Muscle layer of colon (tissue), 2 donors: ENCODE results near the gene FSIP1.
A peak's percentile ranks its signal among the peaks of the same experiment; 100 is the strongest.

ENCODE experiments used
- H3K27ac ChIP-seq: one replicate; pipeline ENCODE4 v1.7.0; 2013; ENCODE audit warnings: low read depth, mild to moderate bottlenecking, low read length, moderate library complexity
- H3K27me3 ChIP-seq, 2 donors: one replicate each; pipeline ENCODE4 v1.7.0; 2013; ENCODE audit warnings: low read length in 2 of 2, mild to moderate bottlenecking in 2 of 2; ENCODE audit not compliant: insufficient read depth in 2 of 2, control insufficient read depth in 1 of 2
- H3K36me3 ChIP-seq: one replicate; pipeline ENCODE4 v1.7.0; 2013; ENCODE audit warnings: mild to moderate bottlenecking, low read length; ENCODE audit not compliant: insufficient read depth
- H3K4me1 ChIP-seq: one replicate; pipeline ENCODE4 v1.7.0; 2013; ENCODE audit warnings: mild to moderate bottlenecking, low read length; ENCODE audit not compliant: insufficient read depth
- H3K4me3 ChIP-seq, 2 donors: one replicate each; pipeline ENCODE4 v1.7.0; 2013; ENCODE audit warnings: low read length in 2 of 2, low read depth in 1 of 2, mild to moderate bottlenecking in 1 of 2, moderate library complexity in 1 of 2
- H3K9ac ChIP-seq: one replicate; pipeline ENCODE4 v1.7.0; 2013; ENCODE audit warnings: low read length
- H3K9me3 ChIP-seq: one replicate; pipeline ENCODE4 v1.7.0; 2013; ENCODE audit warnings: mild to moderate bottlenecking, low read length
- donor health status: abdominal sarcoma.
- donor health status: Adenocarcinoma of cecum.

The FSIP1 gene

DNA sequence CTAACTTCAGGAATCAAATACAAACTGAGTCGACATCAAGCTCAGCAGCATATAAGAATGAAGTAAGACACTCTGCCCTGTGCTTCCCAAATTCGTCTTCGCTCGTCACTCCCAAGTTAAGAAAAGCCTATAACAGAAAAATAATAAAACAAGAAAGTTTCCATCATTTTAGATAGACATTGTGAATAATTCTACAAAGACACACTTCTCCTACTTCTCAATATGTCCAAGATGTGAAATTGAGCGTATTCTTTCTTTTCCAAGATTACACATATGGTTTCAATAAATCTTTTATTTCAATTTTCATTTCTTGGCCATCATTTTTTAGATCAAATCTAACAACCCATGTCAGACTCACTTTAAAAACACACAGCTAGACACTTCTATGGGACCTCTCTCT is 85.1 kb downstream of the FSIP1 start:
- Histone ChIP-seq H3K36me3 (no peaks in the 10 kb centered on the region), H3K27me3 (no peaks in the 10 kb centered on the region), H3K9me3 (no peaks in the 10 kb centered on the region), H3K4me1 (peaks cover 10% of the 10 kb centered on the region), H3K9ac (no peak overlapping the region), H3K27ac (no peak overlapping the region), H3K4me3 (no peak overlapping the region)

DNA sequence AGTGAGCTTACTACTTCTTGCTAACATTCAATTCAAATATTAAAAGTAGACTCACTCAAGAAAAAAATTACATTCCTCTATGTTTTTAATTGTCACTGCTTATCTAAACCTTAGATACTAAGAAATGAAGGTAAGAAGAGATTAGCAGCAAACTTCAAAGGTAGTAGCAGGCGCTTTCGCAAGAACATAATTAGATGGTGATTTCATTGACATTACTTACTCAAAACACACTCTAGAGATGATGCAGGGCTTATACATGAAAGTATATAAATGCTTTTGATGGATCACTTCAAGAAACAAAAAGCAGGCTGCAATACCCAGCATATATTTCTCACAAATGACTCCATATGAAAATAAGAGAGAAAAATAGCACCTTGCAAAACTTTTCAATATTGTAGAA is 86.8 kb downstream of the FSIP1 start:
- H3K27me3 ChIP-seq, result no peaks in the 10 kb centered on the region
- no peaks in the 10 kb centered on the region for H3K36me3 ChIP-seq

DNA sequence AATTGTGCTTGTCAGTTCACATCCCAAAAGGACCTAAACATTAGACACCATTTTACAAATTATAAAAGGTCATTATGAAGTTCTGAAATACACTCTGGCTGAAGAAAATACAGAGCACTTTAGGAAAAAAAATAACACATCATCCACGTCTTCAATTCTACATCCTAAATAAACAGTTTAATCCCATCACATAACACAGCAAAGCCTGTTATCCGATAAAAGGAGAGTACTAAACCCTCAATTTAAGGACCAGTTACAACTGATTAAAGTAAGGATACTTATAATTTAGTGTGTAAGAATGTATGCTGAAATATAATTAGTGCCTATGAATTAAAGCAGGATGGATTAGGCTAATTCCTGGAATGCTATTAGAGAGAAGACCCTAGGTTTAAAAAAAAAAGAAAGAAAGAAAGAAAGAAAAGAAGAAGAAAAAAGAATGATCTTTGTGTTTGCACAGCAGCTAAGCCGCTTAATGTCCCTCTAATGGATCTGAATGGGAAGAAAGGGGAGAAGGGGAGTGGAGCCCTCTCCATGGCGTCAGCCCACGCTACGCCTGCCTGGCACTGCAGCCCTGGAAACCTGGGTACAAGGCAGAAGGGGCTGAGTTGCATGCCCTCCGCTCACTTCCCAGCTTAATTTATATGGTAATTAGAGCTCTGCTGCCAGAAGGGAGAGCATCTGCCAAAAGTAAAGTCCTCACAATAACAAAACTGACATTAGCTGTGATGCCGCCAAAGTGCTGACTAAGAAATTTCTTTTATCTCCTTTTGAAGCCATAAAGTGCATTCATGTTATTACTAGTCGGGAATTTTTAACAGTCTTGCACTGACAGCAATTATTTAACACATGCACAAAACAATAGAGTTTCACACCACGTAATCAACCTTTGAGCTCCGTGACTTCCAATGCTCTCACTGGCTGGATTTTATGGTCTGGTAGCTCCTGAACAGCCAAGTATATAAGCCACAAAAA is 90.0 kb downstream of the FSIP1 start:
- Histone ChIP-seq H3K4me3 (peak overlapping the region in 1 of 2 donors; percentile 18), H3K9ac (no peak overlapping the region), H3K4me1 (peaks cover 14% of the 10 kb centered on the region), H3K27ac (no peak overlapping the region), H3K9me3 (no peaks in the 10 kb centered on the region), H3K27me3 (no peaks in the 10 kb centered on the region), H3K36me3 (no peaks in the 10 kb centered on the region)

More for the DNA sequence above, 86.8 kb downstream of the FSIP1 start:
- H3K27ac ChIP-seq, result no peak overlapping the region
- H3K4me3 ChIP-seq, result no peak overlapping the region
- H3K9me3 ChIP-seq, result no peaks in the 10 kb centered on the region
- no peak overlapping the region for H3K9ac ChIP-seq
- peaks cover 14% of the 10 kb centered on the region for H3K4me1 ChIP-seq

DNA sequence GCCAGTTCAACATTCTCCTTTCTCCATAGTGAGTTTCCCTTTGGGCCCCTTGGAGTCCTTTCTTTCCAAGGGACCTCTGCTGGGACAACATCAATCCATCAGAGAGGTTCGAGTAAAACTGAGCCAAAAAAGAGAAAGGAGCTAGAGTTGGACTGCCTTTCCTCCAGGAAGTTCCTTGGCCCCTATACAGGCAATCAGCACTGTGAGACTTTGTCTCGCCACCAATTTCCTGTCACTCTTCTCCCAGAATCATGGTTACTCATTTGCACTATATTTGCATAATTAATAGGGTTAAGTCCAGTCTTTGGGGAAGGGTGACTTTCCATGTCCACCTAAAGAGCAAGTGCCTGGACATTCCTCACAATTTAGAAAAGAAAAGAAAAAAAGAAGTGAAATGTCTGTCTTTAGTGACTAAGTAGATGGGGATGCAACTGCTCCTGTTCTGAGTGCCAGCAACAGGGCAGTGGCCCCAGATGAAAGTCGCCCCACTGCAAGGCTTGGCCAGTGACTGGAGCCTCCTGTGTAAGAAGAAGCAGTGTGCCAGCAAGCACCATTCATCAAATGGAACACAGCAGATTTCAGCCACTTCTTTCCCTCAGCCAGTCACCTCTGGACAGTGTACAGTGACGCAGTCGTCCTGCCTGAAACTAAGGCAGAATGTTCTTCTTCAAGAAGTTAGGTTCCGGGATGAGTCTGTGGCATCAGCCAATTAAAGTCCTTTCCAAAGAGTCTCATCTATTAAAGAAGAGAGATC is 91.6 kb downstream of the FSIP1 start:
- H3K4me1 ChIP-seq, result peaks cover 14% of the 10 kb centered on the region
- H3K9ac ChIP-seq, result no peak overlapping the region
- H3K4me3 ChIP-seq, result no peak overlapping the region
- H3K27me3 ChIP-seq, result no peaks in the 10 kb centered on the region
- H3K36me3 ChIP-seq, result no peaks in the 10 kb centered on the region
- no peak overlapping the region for H3K27ac ChIP-seq
- no peaks in the 10 kb centered on the region for H3K9me3 ChIP-seq

DNA sequence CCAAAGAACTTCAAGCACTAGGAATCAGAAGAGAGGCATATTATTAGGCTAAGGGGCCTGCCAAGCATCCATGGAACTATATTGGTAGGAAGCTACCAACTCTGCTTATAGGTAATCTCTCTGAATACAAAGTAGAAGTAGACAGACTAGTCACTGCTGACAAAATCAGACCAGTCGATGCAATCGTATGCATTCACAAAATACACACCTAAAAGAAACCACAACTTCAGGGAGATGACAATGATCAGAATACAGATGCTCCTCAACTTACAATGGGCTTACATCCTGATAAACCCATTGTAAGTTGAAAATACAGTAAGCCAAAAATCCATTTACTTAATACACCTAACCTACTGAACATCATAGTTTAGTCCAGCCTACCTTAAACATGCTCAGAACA is 94.7 kb downstream of the FSIP1 start:
- Histone ChIP-seq H3K9me3 (no peaks in the 10 kb centered on the region), H3K9ac (no peak overlapping the region), H3K4me1 (peaks cover 7% of the 10 kb centered on the region), H3K27me3 (no peaks in the 10 kb centered on the region), H3K36me3 (no peaks in the 10 kb centered on the region), H3K4me3 (no peak overlapping the region), H3K27ac (no peak overlapping the region)

DNA sequence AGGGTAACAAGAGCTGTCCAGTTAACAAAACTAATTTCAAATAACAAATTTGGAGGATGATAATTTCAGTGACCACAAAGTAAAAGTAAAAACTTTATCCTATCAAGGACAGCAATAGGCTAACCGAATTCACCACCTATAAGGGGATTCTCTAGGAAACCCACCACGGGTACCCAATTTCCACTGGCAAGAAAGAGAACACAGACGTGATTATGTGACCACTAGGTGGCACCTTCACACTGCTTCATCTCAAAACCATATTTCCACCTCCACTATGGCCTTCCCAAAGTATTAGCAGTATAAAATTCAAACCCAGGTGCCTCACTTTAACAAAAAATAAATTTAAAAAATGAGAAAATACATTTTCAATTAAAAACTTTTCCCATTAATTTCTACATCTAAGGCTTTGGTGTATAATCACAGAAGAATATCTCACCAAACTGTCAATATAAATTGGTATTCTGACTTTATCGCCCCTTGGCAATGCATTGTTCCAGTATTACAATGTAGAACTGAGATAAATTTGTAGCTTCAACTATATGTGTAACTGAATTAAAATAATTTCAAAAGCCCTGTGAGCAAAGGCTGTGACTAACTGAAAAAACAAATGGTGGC is 96.5 kb downstream of the FSIP1 start:
- H3K27me3 ChIP-seq, result no peaks in the 10 kb centered on the region

DNA sequence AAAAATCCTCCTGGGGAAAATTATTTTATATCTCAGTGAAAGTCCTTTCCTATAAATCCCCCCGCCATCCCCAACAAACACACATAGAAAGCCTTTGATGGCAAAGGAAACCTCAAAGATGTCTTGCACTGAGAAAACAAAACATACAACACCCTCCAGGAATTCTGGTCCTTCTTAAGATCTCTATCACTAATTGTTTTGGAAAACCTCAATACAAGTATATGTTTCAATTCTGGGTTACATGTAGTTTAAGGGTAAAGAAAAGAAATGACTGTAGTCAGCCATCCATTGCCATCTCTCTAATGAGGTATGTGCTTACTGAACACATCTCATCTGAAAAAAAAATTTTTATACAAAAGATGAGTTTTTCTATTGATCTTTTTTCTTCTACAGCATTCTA is 97.3 kb downstream of the FSIP1 start:
- H3K27ac ChIP-seq, result no peak overlapping the region
- H3K27me3 ChIP-seq, result no peaks in the 10 kb centered on the region
- no peaks in the 10 kb centered on the region for H3K9me3 ChIP-seq
- peaks cover 17% of the 10 kb centered on the region for H3K4me1 ChIP-seq
- no peak overlapping the region for H3K9ac ChIP-seq
- H3K36me3 ChIP-seq, result no peaks in the 10 kb centered on the region
- H3K4me3 ChIP-seq, result no peak overlapping the region

More for the DNA sequence above, 96.5 kb downstream of the FSIP1 start:
- Histone ChIP-seq H3K9ac (no peak overlapping the region), H3K9me3 (no peaks in the 10 kb centered on the region), H3K36me3 (no peaks in the 10 kb centered on the region), H3K27ac (no peak overlapping the region), H3K4me3 (no peak overlapping the region), H3K4me1 (peaks cover 10% of the 10 kb centered on the region)

DNA sequence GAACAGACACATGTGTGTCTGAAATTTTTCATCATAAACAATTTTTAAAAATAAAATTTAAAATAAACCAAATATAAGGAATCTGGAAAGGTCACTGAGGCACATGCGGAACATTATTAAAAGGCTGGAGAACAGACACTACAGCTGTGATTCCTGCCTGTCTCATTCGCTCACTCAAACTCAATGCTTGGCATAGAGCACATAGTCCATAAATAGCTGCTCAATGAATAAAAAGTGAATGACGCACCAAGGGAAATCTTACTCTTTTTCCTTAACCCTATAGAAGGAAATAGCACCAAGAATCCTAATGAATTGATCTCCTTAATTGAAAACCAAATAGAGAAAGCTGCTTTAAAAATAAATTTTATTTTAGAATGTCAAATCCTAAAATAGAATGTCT is 98.4 kb downstream of the FSIP1 start:
- no peaks in the 10 kb centered on the region for H3K9me3 ChIP-seq
- no peak overlapping the region for H3K9ac ChIP-seq
- H3K4me1 ChIP-seq, result peaks cover 18% of the 10 kb centered on the region
- no peaks in the 10 kb centered on the region for H3K27me3 ChIP-seq
- no peak overlapping the region for H3K27ac ChIP-seq
- H3K36me3 ChIP-seq, result no peaks in the 10 kb centered on the region
- H3K4me3 ChIP-seq, result no peak overlapping the region

DNA sequence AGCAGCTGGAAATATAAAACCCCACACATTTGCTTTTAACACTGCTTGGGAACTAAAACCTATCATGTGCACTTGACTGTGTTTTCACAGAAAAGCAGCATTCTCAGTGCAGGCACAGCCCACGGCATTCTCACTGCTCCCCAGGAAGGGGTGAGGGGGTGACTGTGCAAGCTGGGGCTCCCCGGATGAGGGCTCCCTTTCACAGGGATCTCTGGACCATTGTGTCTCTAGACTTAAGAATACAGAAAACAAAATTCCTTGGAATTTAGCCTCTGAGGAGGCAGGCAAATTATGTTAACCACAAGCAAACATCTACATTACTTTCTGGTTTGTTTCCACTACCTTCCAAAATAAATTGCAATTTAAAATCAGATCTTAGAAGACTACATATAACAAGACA is 100.3 kb downstream of the FSIP1 start:
- Histone ChIP-seq H3K9ac (no peak overlapping the region), H3K9me3 (no peaks in the 10 kb centered on the region), H3K4me3 (no peak overlapping the region), H3K4me1 (peaks cover 18% of the 10 kb centered on the region), H3K36me3 (no peaks in the 10 kb centered on the region), H3K27me3 (no peaks in the 10 kb centered on the region), H3K27ac (no peak overlapping the region)

DNA sequence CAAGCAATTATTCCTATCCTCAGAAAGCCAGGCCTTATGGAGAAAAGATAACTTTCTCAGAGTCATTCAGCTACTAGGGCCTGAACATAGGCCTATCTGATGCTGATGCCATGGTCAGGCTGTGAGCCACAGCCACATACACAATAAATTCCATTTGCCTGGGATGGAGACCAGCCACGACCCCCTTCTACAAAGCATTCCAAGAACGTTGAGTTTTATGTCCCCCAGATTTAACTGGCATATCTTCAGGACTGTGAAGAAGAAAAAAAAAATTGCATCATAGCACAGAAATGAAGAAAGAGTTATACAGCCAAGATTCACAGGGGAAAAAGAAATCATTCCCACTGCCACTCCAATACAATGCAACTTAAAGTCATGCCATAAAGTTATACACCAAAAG is 101.8 kb downstream of the FSIP1 start:
- no peak overlapping the region for H3K9ac ChIP-seq
- peaks cover 18% of the 10 kb centered on the region for H3K4me1 ChIP-seq
- H3K9me3 ChIP-seq, result no peaks in the 10 kb centered on the region
- H3K36me3 ChIP-seq, result no peaks in the 10 kb centered on the region
- no peaks in the 10 kb centered on the region for H3K27me3 ChIP-seq
- H3K4me3 ChIP-seq, result no peak overlapping the region
- no peak overlapping the region for H3K27ac ChIP-seq

DNA sequence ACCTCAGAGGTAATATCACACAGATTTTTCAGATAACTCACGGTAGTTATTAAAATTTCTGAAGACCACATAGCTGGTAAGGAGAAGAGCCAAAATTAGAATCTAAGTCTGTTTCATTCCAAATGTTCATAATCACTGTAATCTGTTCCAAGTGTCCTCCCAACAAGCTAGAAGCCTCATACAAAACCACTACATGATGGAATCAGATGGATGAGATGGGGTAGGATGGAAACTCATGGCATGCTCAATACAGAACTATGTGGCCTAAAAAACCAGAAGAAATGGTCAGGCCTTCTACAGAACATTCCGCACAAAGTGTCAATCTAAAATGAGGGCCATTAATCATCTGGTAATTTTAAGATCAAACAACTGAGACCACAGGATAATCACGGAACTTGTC is 110.0 kb downstream of the FSIP1 start:
- H3K27ac ChIP-seq, result no peak overlapping the region
- H3K27me3 ChIP-seq, result no peaks in the 10 kb centered on the region
- H3K9ac ChIP-seq, result no peak overlapping the region
- H3K9me3 ChIP-seq, result no peaks in the 10 kb centered on the region
- peaks cover 6% of the 10 kb centered on the region for H3K4me1 ChIP-seq
- H3K36me3 ChIP-seq, result no peaks in the 10 kb centered on the region
- no peak overlapping the region for H3K4me3 ChIP-seq
